Right renal pelvis (tissue), 4 donors: ENCODE results near the gene KCMF1. TPM values are rescaled to one million over a fixed set of nuclear protein-coding genes. Genes with fewer than 3 reads are reported as not detected.
"Not testable (repeated sequence)": the region's sequence is repeated elsewhere in the genome, so short reads cannot be mapped to it uniquely, and the experiment has no call there.

Experiments used
- DNase-seq, 4 donors: peaks; one replicate each; pipeline ENCODE4 v3.0.0-alpha.2; 2013; ENCODE audit warnings: low read depth in 4 of 4, low spot score in 3 of 4, missing footprints in 1 of 4
- polyA plus RNA-seq, 4 donors: library from polyadenylated mRNA; unstranded; fragments of 120-200 nt; gene quantifications; one replicate each; pipeline ENCODE4 v1.2.1, GENCODE V29; 2013; ENCODE audit not compliant: insufficient read length in 4 of 4

Gene KCMF1
- 10 to 100 TPM; 48.1 to 60.0 (median 54.3) TPM for polyA plus RNA-seq

DNA sequence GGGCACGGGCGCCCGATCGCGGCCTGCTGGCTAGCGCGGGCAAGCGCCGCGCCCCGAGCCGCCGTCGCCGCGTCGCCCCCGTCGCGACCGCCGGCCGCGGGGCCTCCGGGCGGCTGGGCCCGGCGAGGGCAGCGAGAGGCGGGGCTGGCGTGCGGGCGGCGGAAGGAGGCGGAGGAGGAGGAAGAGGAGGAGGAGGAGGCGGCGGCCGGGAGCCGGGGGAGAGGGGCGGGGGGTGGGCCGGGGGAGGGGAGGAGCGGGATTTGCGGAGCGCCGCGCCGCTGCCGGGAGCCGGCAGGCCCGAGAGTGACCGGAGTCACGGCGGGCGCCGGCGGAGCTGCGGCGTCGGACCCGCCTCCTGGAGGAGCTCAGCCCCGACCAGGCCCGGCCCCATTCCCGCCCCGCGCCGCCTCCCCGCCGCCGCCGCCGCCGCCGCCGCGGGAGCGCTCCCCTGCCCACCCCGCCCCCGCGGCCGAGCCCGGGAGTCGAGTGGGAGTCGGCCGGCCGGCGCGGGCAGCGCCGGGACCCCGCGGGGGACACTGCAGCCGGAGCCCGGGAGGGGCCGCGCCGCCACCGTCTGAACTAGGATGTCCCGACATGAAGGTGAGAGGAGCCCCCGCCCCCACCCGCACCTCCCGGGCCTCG lies at the start of gene KCMF1:
Gene KCMF1, plus strand, starts transcription at position 294 of the 642 bp plus-strand sequence. Its CDS starts 291 bp downstream, at position 585.
- peak in 2 of 4 donors; percentile 32 to 35 for DNase-seq

- DNase-seq, result no peak
These were observed 48.0 kb upstream of the KCMF1 start for GRCh38 chr2:84923009-84923408.

GRCh38 chr2:84924173-84925106 lies 46.5 kb upstream of the KCMF1 start:
- no peak for DNase-seq

GRCh38 chr2:84925336-84925723 lies 45.6 kb upstream of the KCMF1 start:
- no peak for DNase-seq

GRCh38 chr2:84925724-84926376 lies 45.1 kb upstream of the KCMF1 start:
- DNase-seq, result peak; percentile 84 to 89 (median 86)

DNA sequence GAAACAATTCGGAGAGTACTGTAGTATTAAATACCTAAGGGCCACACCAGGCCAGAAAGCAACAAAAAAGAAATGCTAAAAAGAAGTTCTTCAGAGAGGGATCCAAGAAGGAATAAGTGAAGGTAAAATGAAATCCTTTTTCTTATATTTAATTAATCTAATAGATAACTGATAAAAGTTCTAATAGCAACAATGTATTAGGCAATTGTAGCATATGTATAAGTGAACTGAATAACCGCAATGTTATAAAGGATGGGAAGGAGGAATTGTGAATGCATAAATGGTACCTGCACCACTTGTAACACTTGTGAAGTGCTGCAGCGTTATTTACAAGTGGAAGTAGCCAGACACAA lies 43.7 kb upstream of the KCMF1 start:
- no peak for DNase-seq

DNA sequence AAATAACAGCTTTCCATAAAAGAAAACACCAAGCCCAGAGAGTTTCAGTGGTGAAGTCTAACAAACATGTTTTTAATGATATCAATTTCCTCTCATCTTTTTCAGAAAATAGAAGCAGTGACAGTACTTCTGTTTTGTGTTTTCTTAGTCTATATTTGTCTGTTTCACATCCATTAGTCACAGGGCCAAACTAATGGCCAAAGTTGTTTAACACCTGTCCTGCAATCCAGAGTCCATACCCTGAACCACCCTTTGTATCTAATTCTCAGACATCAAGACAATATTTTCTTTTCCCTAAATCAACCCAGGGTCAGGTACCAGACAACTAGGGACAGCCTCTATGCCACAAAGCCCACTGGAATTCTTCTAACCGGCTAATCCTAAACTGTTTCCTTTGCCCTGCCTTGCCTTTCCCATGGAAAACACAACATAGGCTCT lies 39.6 kb upstream of the KCMF1 start:
- no peak for DNase-seq

- DNase-seq, result no peak
These were observed 32.6 kb upstream of the KCMF1 start for GRCh38 chr2:84938194-84938879.

- DNase-seq, result no peak
These were observed 31.4 kb upstream of the KCMF1 start for GRCh38 chr2:84939426-84940087.

DNA sequence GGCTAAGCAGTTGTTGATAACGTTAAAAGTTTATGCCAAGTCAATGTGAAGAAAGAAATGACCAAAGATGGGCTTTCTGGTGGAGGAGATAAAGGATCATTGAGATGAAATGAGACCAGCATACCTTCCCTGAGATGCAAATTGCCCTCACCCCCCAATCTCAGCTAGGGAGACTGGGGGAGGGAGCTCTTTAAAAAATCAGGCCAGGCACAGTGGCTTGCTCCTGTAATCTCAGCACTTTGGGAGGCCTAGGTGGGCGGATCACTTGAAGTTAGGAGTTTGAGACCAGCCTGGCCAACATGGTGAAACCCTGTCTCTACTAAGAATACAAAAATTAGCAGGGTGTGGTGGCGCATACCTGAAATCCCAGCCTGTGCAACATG lies 30.9 kb upstream of the KCMF1 start:
- no peak for DNase-seq

DNA sequence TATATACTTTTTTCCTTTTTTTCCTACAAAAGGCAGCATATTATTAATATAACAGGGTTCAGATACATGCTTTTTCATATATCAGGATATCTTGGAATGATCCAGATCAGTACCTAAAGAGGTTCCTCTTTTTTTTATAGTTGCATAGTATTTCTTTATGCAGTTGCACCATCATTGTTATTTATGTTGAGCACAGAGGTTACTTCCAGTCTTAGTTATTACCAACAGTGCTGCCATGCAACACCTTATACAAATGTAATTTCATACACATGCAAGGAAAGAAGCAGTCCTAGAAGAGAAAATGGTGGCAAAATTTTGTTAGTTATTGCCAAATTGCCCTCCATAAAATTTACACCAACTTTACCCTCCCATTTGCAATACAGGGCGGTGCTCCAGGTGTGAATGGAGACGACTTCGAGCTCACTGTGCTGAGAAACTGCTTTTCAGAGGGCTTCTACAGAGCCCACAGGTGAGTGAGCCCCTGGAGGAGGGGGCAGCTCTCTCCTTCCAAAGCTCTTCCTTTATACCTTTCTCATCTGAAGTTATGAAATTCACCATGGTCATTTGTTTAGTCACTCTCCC lies 30.0 kb upstream of the KCMF1 start:
- no peak for DNase-seq

- no peak for DNase-seq
These were observed 28.8 kb upstream of the KCMF1 start for GRCh38 chr2:84942166-84942565.

- no peak for DNase-seq
These were observed 28.0 kb upstream of the KCMF1 start for GRCh38 chr2:84942964-84943421.

- no peak for DNase-seq
These were observed 26.6 kb upstream of the KCMF1 start for GRCh38 chr2:84944295-84944909.

DNA sequence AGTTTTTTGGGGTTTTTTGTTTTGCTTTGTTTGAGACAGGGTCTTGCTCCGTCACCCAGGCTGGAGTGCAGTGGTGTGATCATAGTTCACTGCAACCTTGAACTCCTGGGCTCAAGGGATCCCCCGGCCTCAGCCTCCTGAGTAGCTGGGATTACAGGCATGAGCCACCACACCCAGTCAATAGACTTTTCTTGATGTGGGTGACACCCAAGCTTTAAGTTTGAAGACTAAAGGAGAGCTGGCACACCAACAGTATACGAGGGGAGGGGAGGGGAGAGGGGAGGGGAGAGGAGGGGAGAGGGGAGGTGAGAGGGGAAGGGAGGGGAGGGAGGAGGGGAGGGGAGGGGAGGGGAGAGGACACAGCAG lies 25.1 kb upstream of the KCMF1 start:
- not testable (repeated sequence) for DNase-seq

DNA sequence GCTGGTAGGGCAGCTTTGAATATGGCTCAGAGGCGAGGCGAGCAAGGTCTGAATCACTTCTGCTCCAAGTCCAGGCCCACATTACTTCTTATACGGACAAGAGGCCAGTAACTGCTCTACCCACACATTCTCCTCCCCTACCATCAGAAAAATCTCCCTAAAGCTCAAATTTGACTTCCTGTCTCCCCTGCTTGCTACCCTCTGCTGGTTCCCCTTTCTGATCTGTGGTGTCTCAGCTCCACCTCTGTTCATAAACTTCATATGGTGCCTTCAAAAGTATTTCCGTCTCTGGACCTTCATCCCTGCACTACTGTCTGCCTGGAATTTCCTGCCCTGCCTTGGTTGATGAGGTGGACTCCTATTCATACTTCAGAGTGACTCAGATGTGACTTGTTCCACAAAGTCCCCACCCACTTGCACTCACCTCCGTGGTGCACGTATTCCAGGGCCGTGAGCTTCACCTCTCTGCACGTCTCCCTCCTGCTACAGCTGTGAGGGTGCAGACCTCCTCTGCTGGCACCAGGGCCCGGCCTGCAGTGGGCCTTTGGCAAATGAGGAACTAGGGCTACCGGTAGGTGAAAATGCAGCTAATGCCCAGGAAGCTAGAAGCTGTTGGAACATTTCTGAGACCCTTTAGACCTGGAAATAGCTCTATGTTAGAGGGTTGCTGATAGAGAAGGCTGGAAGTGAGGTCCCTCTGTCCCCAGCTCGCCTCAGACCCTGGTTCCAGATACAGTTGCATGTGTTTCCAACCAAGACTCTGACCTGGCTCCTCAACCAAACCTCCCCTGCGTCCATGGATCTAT lies 24.6 kb upstream of the KCMF1 start:
- no peak for DNase-seq

DNA sequence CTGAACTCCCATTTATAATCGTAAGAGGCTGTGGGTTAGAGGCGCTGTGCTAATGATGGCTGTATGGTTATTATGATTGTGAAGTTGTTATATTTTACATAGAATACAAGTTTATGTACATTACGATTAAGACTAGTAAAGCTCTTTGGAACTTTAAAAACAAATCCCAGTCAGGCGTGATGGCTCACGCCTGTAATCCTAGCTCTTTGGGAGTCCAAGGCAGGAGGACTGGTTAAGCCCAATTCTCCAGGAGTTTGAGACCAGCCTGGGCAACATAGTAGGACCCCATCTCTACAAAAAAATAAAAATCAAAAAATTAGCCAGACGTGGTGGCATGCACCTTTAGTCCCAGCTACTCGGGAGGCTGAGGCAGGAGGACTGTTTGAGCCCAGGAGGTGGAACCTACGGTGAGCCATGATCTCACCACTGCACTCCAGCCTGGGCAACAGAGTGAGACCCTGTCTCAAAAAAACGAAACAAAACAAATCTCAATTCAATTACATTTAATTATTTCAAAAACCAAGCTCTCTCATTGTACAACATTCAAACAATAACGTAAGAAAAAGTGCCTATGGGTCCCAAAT lies 23.9 kb upstream of the KCMF1 start:
- no peak for DNase-seq

DNA sequence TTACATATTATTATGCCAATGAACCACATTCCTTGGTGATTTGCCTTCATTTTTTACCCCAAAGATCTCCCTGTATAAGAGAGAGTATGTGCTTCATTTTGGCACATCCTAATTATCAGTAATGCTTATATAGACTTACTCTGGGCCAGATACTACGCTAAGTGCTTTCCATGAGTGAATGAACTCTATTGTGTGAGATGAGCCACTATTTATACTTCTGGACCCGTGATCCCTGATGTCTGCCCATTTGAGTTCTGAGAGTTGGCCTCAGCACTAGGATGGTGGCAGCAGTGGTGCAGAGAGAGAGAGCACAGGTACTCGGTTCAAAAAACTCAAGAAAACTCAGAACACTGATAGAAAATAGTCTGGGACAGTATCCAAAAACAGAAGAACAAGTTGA lies 17.4 kb upstream of the KCMF1 start:
- DNase-seq, result no peak
